HepG2 (cell line): Measurements from ENCODE around the gene MIA.

Experiments used
- CREM ChIP-seq, 2 experiments: sonication (generic) in 1 of 2; formaldehyde crosslinking in 1 of 2; IDR thresholded peaks; 2 replicates each; pipeline versions ENCODE4 v1.4.0 to v1.6.1; 2016 to 2020; ENCODE audit warnings: antibody characterized with exemption in 1 of 2, mild to moderate bottlenecking in 1 of 2, missing genetic modification reagents in 1 of 2
- MEF2D ChIP-seq: sonication (generic); formaldehyde crosslinking; IDR thresholded peaks from 2 replicates; pipeline ENCODE4 v1.5.1; 2020; ENCODE audit warnings: mild to moderate bottlenecking, missing genetic modification reagents
- ZNF30 ChIP-seq: sonication (generic); formaldehyde crosslinking; IDR thresholded peaks from 2 replicates; pipeline ENCODE4 v1.5.0; 2020; ENCODE audit warnings: mild to moderate bottlenecking, missing genetic modification reagents
- ZNF329 ChIP-seq: sonication (generic); formaldehyde crosslinking; IDR thresholded peaks from 2 replicates; pipeline ENCODE4 v1.9.0; 2021; ENCODE audit warnings: low read depth, mild to moderate bottlenecking, missing genetic modification reagents
- TF ChIP-seq, protein P1 (sequence below): sonication (generic); formaldehyde crosslinking; IDR thresholded peaks from 2 replicates; pipeline ENCODE4 v1.8.0; 2022; ENCODE audit warnings: mild to moderate bottlenecking, missing genetic modification reagents, borderline replicate concordance
- TF ChIP-seq, protein P2 (sequence below): sonication (generic); formaldehyde crosslinking; IDR thresholded peaks from 2 replicates; pipeline ENCODE4 v1.5.0; 2020; ENCODE audit warnings: mild to moderate bottlenecking, missing genetic modification reagents, moderate library complexity
- TF ChIP-seq, protein P3 (sequence below): sonication (generic); formaldehyde crosslinking; IDR thresholded peaks from 2 replicates; pipeline ENCODE4 v1.4.0; 2020; ENCODE audit warnings: mild to moderate bottlenecking, missing genetic modification reagents

DNA sequence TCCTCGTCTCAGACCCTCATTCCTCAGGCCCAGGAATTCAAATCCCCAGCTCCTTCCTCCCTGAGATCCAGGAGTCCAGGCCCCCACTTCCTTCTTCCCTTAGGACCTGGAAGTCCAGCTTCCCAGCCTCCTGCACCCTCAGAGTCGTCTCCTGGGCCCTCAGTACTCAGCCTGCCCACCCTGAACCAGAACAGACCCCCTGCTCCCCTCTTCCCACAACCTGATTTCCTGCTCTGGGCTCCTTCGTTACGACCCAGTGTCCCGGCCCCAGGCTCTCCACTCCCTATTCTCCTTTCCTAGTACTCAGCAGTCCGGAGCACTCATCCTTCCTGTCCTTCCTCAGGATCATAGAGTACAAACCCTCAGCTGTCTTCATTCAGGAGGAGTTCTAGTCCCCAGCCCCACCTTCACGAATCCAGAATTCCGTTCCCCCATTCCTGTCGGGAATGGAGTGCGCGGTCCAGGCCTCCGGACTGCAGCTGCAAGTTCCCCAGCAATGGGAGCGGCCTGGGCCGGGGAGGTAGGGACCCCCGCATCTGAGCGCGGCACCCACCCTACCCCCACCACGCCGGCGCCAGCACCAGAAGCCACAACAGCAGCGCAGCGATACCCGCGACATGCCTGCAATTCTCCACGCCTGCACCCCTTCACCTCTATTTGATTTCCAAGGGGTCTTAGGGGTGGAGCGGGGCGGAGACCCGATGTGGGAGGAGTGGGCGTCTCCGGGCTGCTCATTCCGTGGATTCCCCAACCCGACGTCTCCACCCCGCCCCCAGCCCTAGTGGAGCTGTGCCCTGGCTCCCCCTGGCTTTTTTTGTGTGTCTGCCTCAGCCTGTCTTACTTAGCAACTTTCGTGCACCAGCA is 36.4 kb downstream of the MIA start:
- TF ChIP-seq CREM (IDR thresholded peaks at IDR 0.05), result no peak
- TF ChIP-seq CREM (CRISPR knock-in tag; IDR thresholded peaks at IDR 0.05), result no peak
- no peak for TF ChIP-seq MEF2D (CRISPR knock-in tag)
- TF ChIP-seq ZNF30 (CRISPR knock-in tag), result no peak
- TF ChIP-seq, protein P1, sequence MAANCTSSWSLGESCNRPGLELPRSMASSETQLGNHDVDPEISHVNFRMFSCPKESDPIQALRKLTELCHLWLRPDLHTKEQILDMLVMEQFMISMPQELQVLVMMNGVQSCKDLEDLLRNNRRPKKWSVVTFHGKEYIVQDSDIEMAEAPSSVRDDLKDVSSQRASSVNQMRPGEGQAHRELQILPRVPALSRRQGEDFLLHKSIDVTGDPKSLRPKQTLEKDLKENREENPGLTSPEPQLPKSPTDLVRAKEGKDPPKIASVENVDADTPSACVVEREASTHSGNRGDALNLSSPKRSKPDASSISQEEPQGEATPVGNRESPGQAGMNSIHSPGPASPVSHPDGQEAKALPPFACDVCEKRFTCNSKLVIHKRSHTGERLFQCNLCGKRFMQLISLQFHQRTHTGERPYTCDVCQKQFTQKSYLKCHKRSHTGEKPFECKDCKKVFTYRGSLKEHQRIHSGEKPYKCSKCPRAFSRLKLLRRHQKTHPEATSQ (CRISPR knock-in tag), result no peak
- TF ChIP-seq, protein P2, sequence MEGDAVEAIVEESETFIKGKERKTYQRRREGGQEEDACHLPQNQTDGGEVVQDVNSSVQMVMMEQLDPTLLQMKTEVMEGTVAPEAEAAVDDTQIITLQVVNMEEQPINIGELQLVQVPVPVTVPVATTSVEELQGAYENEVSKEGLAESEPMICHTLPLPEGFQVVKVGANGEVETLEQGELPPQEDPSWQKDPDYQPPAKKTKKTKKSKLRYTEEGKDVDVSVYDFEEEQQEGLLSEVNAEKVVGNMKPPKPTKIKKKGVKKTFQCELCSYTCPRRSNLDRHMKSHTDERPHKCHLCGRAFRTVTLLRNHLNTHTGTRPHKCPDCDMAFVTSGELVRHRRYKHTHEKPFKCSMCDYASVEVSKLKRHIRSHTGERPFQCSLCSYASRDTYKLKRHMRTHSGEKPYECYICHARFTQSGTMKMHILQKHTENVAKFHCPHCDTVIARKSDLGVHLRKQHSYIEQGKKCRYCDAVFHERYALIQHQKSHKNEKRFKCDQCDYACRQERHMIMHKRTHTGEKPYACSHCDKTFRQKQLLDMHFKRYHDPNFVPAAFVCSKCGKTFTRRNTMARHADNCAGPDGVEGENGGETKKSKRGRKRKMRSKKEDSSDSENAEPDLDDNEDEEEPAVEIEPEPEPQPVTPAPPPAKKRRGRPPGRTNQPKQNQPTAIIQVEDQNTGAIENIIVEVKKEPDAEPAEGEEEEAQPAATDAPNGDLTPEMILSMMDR (CRISPR knock-in tag), result no peak
- TF ChIP-seq, protein P3, sequence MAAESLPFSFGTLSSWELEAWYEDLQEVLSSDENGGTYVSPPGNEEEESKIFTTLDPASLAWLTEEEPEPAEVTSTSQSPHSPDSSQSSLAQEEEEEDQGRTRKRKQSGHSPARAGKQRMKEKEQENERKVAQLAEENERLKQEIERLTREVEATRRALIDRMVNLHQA (CRISPR knock-in tag), result no peak
- no peak for TF ChIP-seq ZNF329 (CRISPR knock-in tag)
